ENCODE measurements around the gene ATP8B3. TPM values are rescaled to one million over a fixed set of nuclear protein-coding genes. Genes with fewer than 3 reads are reported as not detected.

The ATP8B3 gene
- total and polyA plus RNA-seq, 2 of the 13 experiments (the other 11 are each of a cell fraction or from before 2014, with no cell fraction given): 2.6 to 5.9 TPM

- in situ Hi-C loops (cut with HindIII; ENCODE audit: extremely low pct_ligation_motif_present, low pct_unique_long_range_greater_than_20kb): no loop called here
- DNase-seq (ENCODE audit: low spot score) (peak; percentile 53), ATAC-seq (peak; percentile 64), FAIRE-seq (peak; percentile 46)
- Histone ChIP-seq H3K79me2 (ENCODE audit: insufficient read depth, low read length) (peaks cover 65% of the 10 kb centered on the region), H3K4me1 (ENCODE audit: insufficient read depth, low read length) (peaks cover 55% of the 10 kb centered on the region), H2AFZ (ENCODE audit: low read length) (no peak overlapping the region), H3K27ac (ENCODE audit: extremely low read length, insufficient read depth, low read length) (peak overlapping the region; percentile 74), H3K27me3 (ENCODE audit: control insufficient read depth in 1 of 2, insufficient read depth in 2 of 2, low read length in 2 of 2) (no peaks in the 10 kb centered on the region), H4K20me1 (ENCODE audit: insufficient read depth, low read length) (peaks cover 26% of the 10 kb centered on the region; the same call in 1 of the 2 replicates), H3K36me3 (replicated peaks in 1 of 2; ENCODE audit: control insufficient read depth in 1 of 2, insufficient read depth in 2 of 2, low read length in 2 of 2) (peaks cover 0 to 22% of the 10 kb centered on the region in 2 experiments; a peak in 1 of 5 replicates), H3K9me3 (ENCODE audit: low read length) (no peaks in the 10 kb centered on the region), H3K9ac (ENCODE audit: insufficient read depth, low read depth, low read length) (peak overlapping the region; percentile 64), H3K4me3 (replicated peaks in 1 of 3; ENCODE audit: insufficient read depth in 1 of 3, low read depth in 2 of 3, low read length in 3 of 3) (peak overlapping the region; percentile 49 to 72 (median 70)), H3K4me2 (ENCODE audit: low read depth, low read length) (peak overlapping the region; percentile 83)
- no TSS peak for BruUV-seq (replicated peaks)
- WGBS (ENCODE audit: low lambda C conversion rate): 8% methylated on average over 18 of the region's 22 CpGs
- intact Hi-C loops (cut with micrococcal nuclease; ENCODE audit: unreplicated experiment): no loop called here
- ChIA-PET POLR2A (interaction anchor here (0.8 to 1.4 kb wide), 6 partner anchors 17 to 35 kb away, joined by 3 to 6 read pairs (median 4); no protein-coding TSS in a partner anchor), CTCF (ENCODE audit: low intra/inter-chr PET ratio, low total read pairs) (no interaction called here)
- 0 out of 2 replicates have a peak, but pooled peaks have one; percentile 27 for TF ChIP-seq GFI1 (CRISPR knock-in tag; IDR thresholded peaks at IDR 0.05; ENCODE audit: borderline replicate concordance)
- TF ChIP-seq PRDM15 (CRISPR knock-in tag; IDR thresholded peaks at IDR 0.05): peak; percentile 70; the same call in 1 of the 2 replicates
- TF ChIP-seq ZBTB8A (CRISPR knock-in tag; IDR thresholded peaks at IDR 0.05; ENCODE audit: borderline replicate concordance, low read depth): no peak
- TF ChIP-seq UBTF (CRISPR knock-in tag; IDR thresholded peaks at IDR 0.05): peak; percentile 23
- TF ChIP-seq GABPB1 (CRISPR knock-in tag; IDR thresholded peaks at IDR 0.05): peak; percentile 29; the same call in 1 of the 2 replicates
- peak; percentile 45; the same call in 1 of the 2 replicates for TF ChIP-seq POLR2G (IDR thresholded peaks at IDR 0.05; ENCODE audit: low read depth, low read length)
- 0 out of 2 replicates have a peak, but pooled peaks have one; percentile 51 for TF ChIP-seq ZNF335 (CRISPR knock-in tag; IDR thresholded peaks at IDR 0.05)
- 0 out of 2 replicates have a peak, but pooled peaks have one; percentile 18 for TF ChIP-seq CTCF (CRISPR knock-in tag; IDR thresholded peaks at IDR 0.05)
- 0 out of 2 replicates have a peak, but pooled peaks have one; percentile 29 for TF ChIP-seq KLF13 (CRISPR knock-in tag; IDR thresholded peaks at IDR 0.05)
- peak; percentile 70 for TF ChIP-seq SAP130 (CRISPR knock-in tag; IDR thresholded peaks at IDR 0.05; ENCODE audit: low read depth)
- peak; percentile 53 for TF ChIP-seq XRCC5 (optimal IDR thresholded peaks at IDR 0.05; ENCODE audit: low read length)
- 0 out of 2 replicates have a peak, but pooled peaks have one; percentile 32 for TF ChIP-seq KDM2A (CRISPR knock-in tag; IDR thresholded peaks at IDR 0.05; ENCODE audit: borderline replicate concordance, low read depth)
- TF ChIP-seq ZNF263 (CRISPR knock-in tag; IDR thresholded peaks at IDR 0.05): peak; percentile 91
- 0 out of 2 replicates have a peak, but pooled peaks have one; percentile 3 for TF ChIP-seq ZNF232 (CRISPR knock-in tag; IDR thresholded peaks at IDR 0.05; ENCODE audit: borderline replicate concordance)
- TF ChIP-seq TEF (CRISPR knock-in tag; IDR thresholded peaks at IDR 0.05): no peak
These were observed 28.6 kb upstream of the ATP8B3 start for GRCh38 chr19:1840541-1841115.
